GM19438 (cell line): ENCODE data around the gene TREH.

Experiments
- ATAC-seq: cut with Tn5 transposase; IDR thresholded peaks from one replicate; pipeline ENCODE4 v1.9.1; 2021; ENCODE audit warnings: low read depth; ENCODE audit not compliant: unreplicated experiment

The TREH gene

DNA sequence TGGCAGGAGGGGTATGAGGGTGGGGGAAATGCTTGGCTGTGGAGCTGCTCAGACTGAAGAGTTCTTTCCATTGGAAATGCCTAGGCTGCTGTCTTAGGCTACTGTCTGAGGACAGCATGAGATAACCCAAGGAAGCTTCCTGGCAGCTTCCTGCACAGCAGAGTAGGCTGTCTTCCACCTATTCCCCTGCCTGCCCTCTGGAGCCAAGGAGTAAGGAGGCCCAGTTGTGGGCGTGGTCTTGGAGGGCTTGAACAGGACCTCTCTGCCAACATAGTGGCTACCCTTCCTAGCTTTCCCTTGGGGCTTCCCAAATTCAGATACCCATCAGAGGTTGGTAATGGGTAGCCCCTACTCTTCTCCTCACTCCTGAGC, 46.1 kb downstream of the TREH start:
- ATAC-seq: no peak

- no peak for ATAC-seq
Measured at GRCh38 chr11:118632577-118633318, 46.7 kb downstream of the TREH start.

DNA sequence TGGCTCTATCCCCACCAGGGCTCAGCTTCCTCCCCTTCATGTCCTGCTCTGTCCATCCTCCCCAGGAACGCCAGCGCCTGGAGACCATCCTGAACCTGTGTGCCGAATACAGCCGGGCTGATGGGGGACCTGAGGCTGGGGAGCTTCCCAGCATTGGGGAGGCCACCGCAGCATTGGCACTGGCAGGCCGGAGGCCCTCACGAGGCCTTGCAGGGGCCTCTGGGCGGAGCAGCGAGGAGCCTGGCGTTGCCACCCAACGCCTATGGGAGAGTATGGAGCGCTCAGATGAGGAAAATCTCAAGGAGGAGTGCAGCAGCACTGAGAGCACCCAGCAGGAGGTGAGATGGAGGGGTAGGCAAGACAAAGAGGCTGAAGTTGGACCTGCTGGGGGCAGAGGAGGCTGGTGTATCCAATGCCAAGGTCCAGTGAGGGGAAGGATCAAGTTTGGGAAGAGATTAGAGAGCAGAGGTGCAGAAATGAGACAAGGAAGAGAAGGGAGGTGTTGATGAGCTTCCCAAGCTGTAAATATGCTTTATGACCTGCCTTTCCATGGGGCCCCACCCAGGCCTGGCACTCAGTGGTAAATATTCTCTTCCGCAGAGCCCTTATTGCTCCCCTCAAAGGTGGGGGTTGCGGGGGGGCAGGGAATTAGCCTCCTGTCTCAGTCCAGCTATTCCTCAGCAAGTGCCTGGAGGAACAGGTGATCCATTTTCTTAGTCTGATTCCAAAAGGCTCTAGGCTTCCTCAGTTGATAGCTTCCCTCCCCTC, 48.1 kb downstream of the TREH start:
- ATAC-seq: no peak

GRCh38 chr11:118629761-118630661, 49.4 kb downstream of the TREH start:
- no peak for ATAC-seq

- no peak for ATAC-seq
Measured at GRCh38 chr11:118628861-118629549, 50.4 kb downstream of the TREH start.

DNA sequence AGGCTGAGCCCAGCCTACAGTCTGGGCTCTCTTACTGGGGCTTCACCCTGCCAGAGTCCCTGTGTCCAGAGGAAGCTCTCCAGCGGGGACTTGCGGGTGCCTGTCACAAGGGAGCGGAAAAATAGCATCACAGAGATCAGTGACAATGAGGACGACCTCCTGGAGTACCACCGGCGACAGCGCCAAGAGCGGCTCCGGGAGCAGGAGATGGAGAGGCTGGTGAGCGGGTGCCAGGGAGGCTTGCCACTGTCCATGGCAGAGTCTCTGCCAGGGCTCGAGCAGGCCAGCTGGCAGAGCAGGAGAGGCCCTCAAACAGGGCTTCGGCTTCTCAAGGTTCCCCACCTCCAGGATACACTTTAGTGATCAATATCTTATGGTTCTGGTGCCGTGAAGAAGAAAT, 51.0 kb downstream of the TREH start:
- ATAC-seq: no peak

- ATAC-seq: no peak
Measured at GRCh38 chr11:118628031-118628430, 51.4 kb downstream of the TREH start.

DNA sequence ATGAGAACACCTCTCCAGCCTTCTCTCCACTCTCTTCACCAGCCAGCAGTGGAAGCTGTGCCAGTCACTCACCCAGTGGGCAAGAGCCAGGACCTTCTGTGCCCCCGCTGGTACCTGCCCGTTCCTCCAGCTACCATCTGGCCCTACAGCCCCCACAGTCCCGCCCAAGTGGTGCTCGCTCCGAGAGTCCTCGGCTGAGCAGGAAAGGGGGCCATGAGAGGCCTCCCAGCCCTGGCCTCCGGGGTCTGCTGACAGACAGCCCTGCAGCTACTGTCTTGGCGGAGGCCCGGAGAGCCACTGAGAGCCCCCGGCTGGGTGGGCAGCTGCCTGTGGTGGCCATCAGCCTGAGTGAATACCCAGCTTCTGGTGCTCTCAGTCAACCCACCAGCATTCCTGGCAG, 51.9 kb downstream of the TREH start:
- ATAC-seq: no peak

DNA sequence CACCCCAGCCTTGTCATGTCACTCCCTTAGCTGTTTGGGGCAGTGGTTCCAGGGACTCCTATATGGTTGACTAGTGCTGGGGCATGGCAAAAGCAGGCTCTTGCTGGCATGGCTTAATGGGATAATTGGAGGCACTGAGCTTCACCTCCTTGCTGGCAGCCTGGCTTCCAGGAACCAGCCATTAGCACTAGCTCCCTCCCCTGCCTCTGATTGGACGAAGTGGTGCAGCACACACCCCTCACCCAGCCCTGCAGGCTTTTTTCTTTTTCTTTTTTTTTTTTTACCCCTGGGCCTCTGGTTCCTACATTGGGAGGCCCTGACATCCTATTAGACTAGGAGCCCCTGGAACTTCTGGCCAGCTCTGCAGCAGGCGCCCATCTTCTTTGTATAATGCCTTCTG, 53.5 kb downstream of the TREH start:
- no peak for ATAC-seq

- ATAC-seq: no peak
Measured at GRCh38 chr11:118625036-118625690, 54.3 kb downstream of the TREH start.

DNA sequence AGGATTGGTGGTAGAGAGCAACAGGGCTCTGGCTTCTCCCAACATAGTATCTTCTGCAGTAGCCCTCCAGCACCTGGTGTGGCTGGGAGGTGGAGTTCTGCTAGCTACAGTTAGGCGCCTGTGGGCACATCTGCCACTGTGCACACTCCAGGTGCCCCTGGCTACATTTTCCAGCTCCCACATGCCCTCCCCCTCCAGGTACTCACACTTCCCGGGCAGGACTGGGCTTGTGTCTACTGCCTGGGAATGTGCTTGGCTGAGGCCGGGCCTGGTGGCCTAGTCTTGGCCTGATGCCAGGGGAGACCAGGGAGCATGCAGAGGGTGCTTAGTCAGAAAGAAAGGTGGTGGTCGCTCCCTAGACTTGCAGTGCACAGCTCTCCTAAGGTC, 56.2 kb downstream of the TREH start:
- ATAC-seq: no peak

- ATAC-seq: no peak
Measured at GRCh38 chr11:118622376-118623268, 56.8 kb downstream of the TREH start.

- ATAC-seq: no peak
Measured at GRCh38 chr11:118621784-118622375, 57.6 kb downstream of the TREH start.

DNA sequence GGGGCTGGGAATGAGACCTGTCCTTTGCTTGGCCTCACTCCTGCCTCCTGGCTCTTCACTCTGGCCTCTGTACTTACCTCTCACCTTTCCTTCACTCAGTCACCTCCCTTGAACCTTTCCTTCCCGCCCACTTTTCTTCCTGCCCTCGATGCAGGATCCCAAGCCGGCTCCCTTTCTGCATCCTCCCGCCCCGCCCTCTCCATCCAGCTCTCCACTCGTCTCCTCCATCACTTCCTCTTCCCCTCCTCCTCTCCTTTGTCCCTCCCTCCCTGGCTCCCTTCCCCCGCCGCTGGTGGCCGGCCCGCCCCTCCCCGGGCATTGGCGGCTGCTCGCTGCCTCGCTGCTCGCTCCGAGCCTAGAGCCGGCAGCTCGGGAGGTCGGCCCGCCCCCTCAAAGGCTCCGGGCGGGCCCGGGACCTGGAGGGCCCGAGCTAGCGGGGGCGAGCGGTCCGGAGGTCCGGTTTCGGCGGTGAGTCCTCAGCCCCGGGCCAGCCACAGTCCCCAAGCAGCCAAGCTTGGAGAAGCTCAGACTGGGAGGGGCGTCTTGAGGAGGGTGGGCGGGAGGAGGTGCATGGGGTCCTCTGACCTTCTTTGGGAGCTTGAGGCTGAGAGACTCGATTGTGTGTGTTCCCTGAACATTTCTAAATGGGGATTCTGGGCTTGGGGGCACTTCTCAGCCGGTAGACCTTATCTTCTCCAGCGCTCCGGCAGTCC, 58.2 kb downstream of the TREH start:
- no peak for ATAC-seq

GRCh38 chr11:118620529-118621070, 58.9 kb downstream of the TREH start:
- ATAC-seq: no peak

DNA sequence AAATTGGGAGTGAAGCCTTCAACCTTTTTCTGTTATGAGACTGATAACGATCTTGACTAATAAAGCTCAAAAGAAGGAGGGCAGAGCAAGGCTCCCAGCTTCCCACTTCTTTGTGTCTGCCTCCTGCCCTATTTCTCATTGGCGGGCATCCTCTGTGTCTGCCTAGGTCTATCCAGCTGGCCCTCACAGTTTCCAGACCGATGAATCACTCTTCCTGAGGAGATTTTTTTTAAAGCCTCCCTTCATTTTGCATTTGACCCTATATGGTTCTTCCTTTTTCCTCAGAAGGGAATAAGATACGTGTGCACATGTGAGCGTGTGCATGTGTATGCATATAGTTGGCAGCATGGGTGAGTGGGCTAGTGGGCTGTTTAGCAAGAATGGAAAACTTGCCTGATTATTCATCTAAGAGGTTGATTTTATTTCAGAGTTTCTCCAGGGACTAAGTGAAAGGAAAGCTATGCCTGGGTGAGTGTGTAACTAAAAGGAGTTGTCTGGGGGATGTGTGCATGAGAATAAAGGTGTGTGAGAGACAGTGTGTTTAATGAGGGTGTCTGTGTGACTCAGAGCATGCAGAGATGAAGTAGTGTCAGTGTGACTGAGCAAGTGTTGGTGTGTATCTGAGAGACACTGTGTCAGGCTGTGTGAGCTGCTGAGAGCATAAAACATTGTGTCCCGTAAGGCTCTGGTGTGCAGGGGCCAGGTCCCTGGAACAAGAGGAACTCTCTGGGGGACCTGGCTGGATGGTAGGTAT, 59.8 kb downstream of the TREH start:
- ATAC-seq: no peak

DNA sequence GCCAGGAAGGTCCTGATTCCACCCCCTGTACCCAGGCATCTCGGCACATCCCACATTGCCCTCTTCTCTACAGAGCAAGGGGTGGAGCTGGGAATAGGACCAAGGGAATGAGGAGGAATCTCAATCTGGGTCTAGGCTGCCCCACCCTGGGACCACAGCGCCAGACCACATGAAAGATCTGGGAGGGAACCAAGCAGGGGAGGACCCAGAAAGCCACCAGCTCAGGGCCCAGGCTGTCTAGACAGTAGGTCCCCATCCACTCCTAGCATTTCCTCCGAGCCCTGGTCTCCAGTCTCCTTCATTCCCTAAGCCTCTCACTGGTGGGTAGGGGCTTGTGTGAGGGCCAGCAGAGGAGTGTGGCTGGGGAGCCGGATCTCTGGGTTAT, 60.5 kb downstream of the TREH start:
- ATAC-seq: no peak
